ENCODE results near the gene SH3RF3.

Gene SH3RF3

GRCh38 chr2:109352898-109353689 is 224.1 kb downstream of the SH3RF3 start:
- Histone ChIP-seq H3K4me3 (ENCODE audit: low read length) (no peak overlapping the region), H3K27me3 (ENCODE audit: control insufficient read depth, insufficient read depth, low read length) (no peaks in the 10 kb centered on the region), H3K4me1 (ENCODE audit: control insufficient read depth, insufficient read depth, low read length) (peaks cover 31% of the 10 kb centered on the region), H3K9me3 (replicated peaks; ENCODE audit: low read length) (no peaks in the 10 kb centered on the region), H3K9ac (ENCODE audit: low read depth, low read length) (no peak overlapping the region), H3K36me3 (ENCODE audit: insufficient read depth, low read length) (peaks cover 20% of the 10 kb centered on the region), H3K4me2 (ENCODE audit: low read length) (no peak overlapping the region)

GRCh38 chr2:109353806-109354745 is 225.1 kb downstream of the SH3RF3 start:
- no peak overlapping the region for H3K4me3 ChIP-seq (ENCODE audit: low read length)
- no peaks in the 10 kb centered on the region for H3K9me3 ChIP-seq (replicated peaks; ENCODE audit: low read length)
- H3K9ac ChIP-seq (ENCODE audit: low read depth, low read length): no peak overlapping the region
- no peaks in the 10 kb centered on the region for H3K27me3 ChIP-seq (ENCODE audit: control insufficient read depth, insufficient read depth, low read length)
- H3K4me1 ChIP-seq (ENCODE audit: control insufficient read depth, insufficient read depth, low read length): peaks cover 31% of the 10 kb centered on the region
- H3K36me3 ChIP-seq (ENCODE audit: insufficient read depth, low read length): peaks cover 14% of the 10 kb centered on the region
- H3K4me2 ChIP-seq (ENCODE audit: low read length): no peak overlapping the region

- Histone ChIP-seq H3K4me1 (ENCODE audit: control insufficient read depth, insufficient read depth, low read length) (peaks cover 20% of the 10 kb centered on the region), H3K9ac (ENCODE audit: low read depth, low read length) (no peak overlapping the region), H3K4me2 (ENCODE audit: low read length) (no peak overlapping the region), H3K27me3 (ENCODE audit: control insufficient read depth, insufficient read depth, low read length) (no peaks in the 10 kb centered on the region), H3K36me3 (ENCODE audit: insufficient read depth, low read length) (peaks cover 8% of the 10 kb centered on the region), H3K4me3 (ENCODE audit: low read length) (no peak overlapping the region), H3K9me3 (replicated peaks; ENCODE audit: low read length) (no peaks in the 10 kb centered on the region)
Measured at GRCh38 chr2:109355192-109355843, 226.3 kb downstream of the SH3RF3 start.

GRCh38 chr2:109356324-109357035 is 227.5 kb downstream of the SH3RF3 start:
- H3K36me3 ChIP-seq (ENCODE audit: insufficient read depth, low read length): peaks cover 8% of the 10 kb centered on the region
- H3K4me2 ChIP-seq (ENCODE audit: low read length): no peak overlapping the region
- H3K27me3 ChIP-seq (ENCODE audit: control insufficient read depth, insufficient read depth, low read length): no peaks in the 10 kb centered on the region
- peaks cover 8% of the 10 kb centered on the region for H3K4me1 ChIP-seq (ENCODE audit: control insufficient read depth, insufficient read depth, low read length)
- no peak overlapping the region for H3K9ac ChIP-seq (ENCODE audit: low read depth, low read length)
- H3K4me3 ChIP-seq (ENCODE audit: low read length): no peak overlapping the region
- no peaks in the 10 kb centered on the region for H3K9me3 ChIP-seq (replicated peaks; ENCODE audit: low read length)

- Histone ChIP-seq H3K4me3 (ENCODE audit: low read length) (no peak overlapping the region), H3K9ac (ENCODE audit: low read depth, low read length) (no peak overlapping the region), H3K4me1 (ENCODE audit: control insufficient read depth, insufficient read depth, low read length) (peaks cover 17% of the 10 kb centered on the region), H3K4me2 (ENCODE audit: low read length) (no peak overlapping the region), H3K27me3 (ENCODE audit: control insufficient read depth, insufficient read depth, low read length) (no peaks in the 10 kb centered on the region), H3K36me3 (ENCODE audit: insufficient read depth, low read length) (no peaks in the 10 kb centered on the region), H3K9me3 (replicated peaks; ENCODE audit: low read length) (no peaks in the 10 kb centered on the region)
Measured at GRCh38 chr2:109364217-109364616, 235.2 kb downstream of the SH3RF3 start.

- Histone ChIP-seq H3K4me1 (ENCODE audit: control insufficient read depth, insufficient read depth, low read length) (peaks cover 17% of the 10 kb centered on the region), H3K27me3 (ENCODE audit: control insufficient read depth, insufficient read depth, low read length) (no peaks in the 10 kb centered on the region), H3K36me3 (ENCODE audit: insufficient read depth, low read length) (no peaks in the 10 kb centered on the region), H3K4me2 (ENCODE audit: low read length) (no peak overlapping the region), H3K4me3 (ENCODE audit: low read length) (no peak overlapping the region), H3K9me3 (replicated peaks; ENCODE audit: low read length) (no peaks in the 10 kb centered on the region), H3K9ac (ENCODE audit: low read depth, low read length) (no peak overlapping the region)
Measured at GRCh38 chr2:109365131-109365530, 236.1 kb downstream of the SH3RF3 start.

GRCh38 chr2:109367683-109368082 is 238.7 kb downstream of the SH3RF3 start:
- H3K4me2 ChIP-seq (ENCODE audit: low read length): no peak overlapping the region
- H3K9me3 ChIP-seq (replicated peaks; ENCODE audit: low read length): no peaks in the 10 kb centered on the region

GRCh38 chr2:109368798-109369197 is 239.8 kb downstream of the SH3RF3 start:
- no peak overlapping the region for H3K4me2 ChIP-seq (ENCODE audit: low read length)
- no peak overlapping the region for H3K9ac ChIP-seq (ENCODE audit: low read depth, low read length)
- H3K4me3 ChIP-seq (ENCODE audit: low read length): no peak overlapping the region
- H3K4me1 ChIP-seq (ENCODE audit: control insufficient read depth, insufficient read depth, low read length): peaks cover 9% of the 10 kb centered on the region
- H3K27me3 ChIP-seq (ENCODE audit: control insufficient read depth, insufficient read depth, low read length): no peaks in the 10 kb centered on the region
- no peaks in the 10 kb centered on the region for H3K9me3 ChIP-seq (replicated peaks; ENCODE audit: low read length)
- H3K36me3 ChIP-seq (ENCODE audit: insufficient read depth, low read length): peaks cover 26% of the 10 kb centered on the region

More at GRCh38 chr2:109367683-109368082, 238.7 kb downstream of the SH3RF3 start:
- Histone ChIP-seq H3K27me3 (ENCODE audit: control insufficient read depth, insufficient read depth, low read length) (no peaks in the 10 kb centered on the region), H3K9ac (ENCODE audit: low read depth, low read length) (no peak overlapping the region), H3K4me1 (ENCODE audit: control insufficient read depth, insufficient read depth, low read length) (peaks cover 17% of the 10 kb centered on the region), H3K4me3 (ENCODE audit: low read length) (no peak overlapping the region), H3K36me3 (ENCODE audit: insufficient read depth, low read length) (peaks cover 15% of the 10 kb centered on the region)

GRCh38 chr2:109369671-109370191 is 240.7 kb downstream of the SH3RF3 start:
- H3K4me1 ChIP-seq (ENCODE audit: control insufficient read depth, insufficient read depth, low read length): no peaks in the 10 kb centered on the region
- H3K4me3 ChIP-seq (ENCODE audit: low read length): no peak overlapping the region
- no peak overlapping the region for H3K9ac ChIP-seq (ENCODE audit: low read depth, low read length)
- no peaks in the 10 kb centered on the region for H3K27me3 ChIP-seq (ENCODE audit: control insufficient read depth, insufficient read depth, low read length)
- H3K9me3 ChIP-seq (replicated peaks; ENCODE audit: low read length): no peaks in the 10 kb centered on the region
- H3K4me2 ChIP-seq (ENCODE audit: low read length): no peak overlapping the region
- H3K36me3 ChIP-seq (ENCODE audit: insufficient read depth, low read length): peaks cover 34% of the 10 kb centered on the region

- no peaks in the 10 kb centered on the region for H3K27me3 ChIP-seq (ENCODE audit: control insufficient read depth, insufficient read depth, low read length)
- H3K4me3 ChIP-seq (ENCODE audit: low read length): no peak overlapping the region
- H3K9ac ChIP-seq (ENCODE audit: low read depth, low read length): no peak overlapping the region
- H3K36me3 ChIP-seq (ENCODE audit: insufficient read depth, low read length): peaks cover 39% of the 10 kb centered on the region
- H3K4me2 ChIP-seq (ENCODE audit: low read length): no peak overlapping the region
- no peaks in the 10 kb centered on the region for H3K4me1 ChIP-seq (ENCODE audit: control insufficient read depth, insufficient read depth, low read length)
- H3K9me3 ChIP-seq (replicated peaks; ENCODE audit: low read length): no peaks in the 10 kb centered on the region
Measured at GRCh38 chr2:109370399-109371035, 241.5 kb downstream of the SH3RF3 start.

Data from skeletal muscle satellite cell (primary cell).